ENCODE data around the gene KCNK3.
A peak's percentile ranks its signal among the peaks of the same experiment; 100 is the strongest.

KCNK3 gene

DNA sequence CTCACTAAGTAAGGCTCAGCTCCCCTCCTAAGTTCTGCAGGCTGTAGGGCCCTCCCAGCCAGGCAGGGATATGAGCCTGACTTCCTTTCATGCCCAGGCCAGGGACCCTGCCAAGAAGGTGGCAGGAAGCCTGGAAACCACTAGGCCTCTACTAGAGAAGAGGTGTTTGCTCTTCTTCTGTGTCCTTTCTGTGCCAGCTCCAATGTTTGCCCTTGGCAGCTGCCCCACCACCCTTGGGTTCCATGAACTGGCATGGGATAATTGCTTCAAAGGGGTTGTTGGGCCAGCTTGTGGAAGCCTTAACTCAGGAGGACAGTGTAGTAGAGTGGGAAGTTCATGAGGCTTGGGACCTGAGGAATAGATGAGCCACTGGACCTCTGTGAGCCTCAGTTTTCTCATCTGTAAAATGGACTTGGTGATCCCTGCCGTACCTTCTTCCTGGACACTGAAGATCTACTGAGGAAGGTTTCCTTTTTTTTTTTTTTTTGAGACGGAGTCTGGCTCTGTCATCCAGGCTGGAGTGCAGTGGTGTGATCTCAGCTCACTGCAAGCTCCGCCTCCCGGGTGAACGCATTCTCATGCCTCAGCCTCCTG lies 75.5 kb downstream of the KCNK3 start:
- peaks cover 8% of the 10 kb centered on the region; the same call in 1 of the 2 replicates for H3K4me1 ChIP-seq (ENCODE audit: low read length)
- H2AFZ ChIP-seq (ENCODE audit: low read depth, low read length), result no peak overlapping the region
- H3K9ac ChIP-seq (ENCODE audit: low read length), result no peak overlapping the region
- no peaks in the 10 kb centered on the region for H3K36me3 ChIP-seq (replicated peaks; ENCODE audit: low read depth, low read length)
- no peaks in the 10 kb centered on the region for H3K9me3 ChIP-seq (ENCODE audit: insufficient read depth, low read length)
- H4K20me1 ChIP-seq (ENCODE audit: insufficient read depth, low read length), result peaks cover 6% of the 10 kb centered on the region; the same call in 1 of the 2 replicates
- no peak overlapping the region for H3K4me3 ChIP-seq (ENCODE audit: low read length)
- peaks cover 22% of the 10 kb centered on the region for H3K79me2 ChIP-seq (ENCODE audit: low read length)
- TF ChIP-seq, protein P1, sequence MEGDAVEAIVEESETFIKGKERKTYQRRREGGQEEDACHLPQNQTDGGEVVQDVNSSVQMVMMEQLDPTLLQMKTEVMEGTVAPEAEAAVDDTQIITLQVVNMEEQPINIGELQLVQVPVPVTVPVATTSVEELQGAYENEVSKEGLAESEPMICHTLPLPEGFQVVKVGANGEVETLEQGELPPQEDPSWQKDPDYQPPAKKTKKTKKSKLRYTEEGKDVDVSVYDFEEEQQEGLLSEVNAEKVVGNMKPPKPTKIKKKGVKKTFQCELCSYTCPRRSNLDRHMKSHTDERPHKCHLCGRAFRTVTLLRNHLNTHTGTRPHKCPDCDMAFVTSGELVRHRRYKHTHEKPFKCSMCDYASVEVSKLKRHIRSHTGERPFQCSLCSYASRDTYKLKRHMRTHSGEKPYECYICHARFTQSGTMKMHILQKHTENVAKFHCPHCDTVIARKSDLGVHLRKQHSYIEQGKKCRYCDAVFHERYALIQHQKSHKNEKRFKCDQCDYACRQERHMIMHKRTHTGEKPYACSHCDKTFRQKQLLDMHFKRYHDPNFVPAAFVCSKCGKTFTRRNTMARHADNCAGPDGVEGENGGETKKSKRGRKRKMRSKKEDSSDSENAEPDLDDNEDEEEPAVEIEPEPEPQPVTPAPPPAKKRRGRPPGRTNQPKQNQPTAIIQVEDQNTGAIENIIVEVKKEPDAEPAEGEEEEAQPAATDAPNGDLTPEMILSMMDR (IDR thresholded peaks at IDR 0.05; ENCODE audit: low read depth, low read length), result no peak
- TF ChIP-seq EZH2phosphoT487 (IDR thresholded peaks at IDR 0.05; ENCODE audit: low read depth), result no peak
- H3K27ac ChIP-seq (ENCODE audit: low read length), result no peak overlapping the region
- H3K27me3 ChIP-seq (ENCODE audit: low read depth, low read length), result no peaks in the 10 kb centered on the region
- no peak overlapping the region for H3K4me2 ChIP-seq (ENCODE audit: low read length)

DNA sequence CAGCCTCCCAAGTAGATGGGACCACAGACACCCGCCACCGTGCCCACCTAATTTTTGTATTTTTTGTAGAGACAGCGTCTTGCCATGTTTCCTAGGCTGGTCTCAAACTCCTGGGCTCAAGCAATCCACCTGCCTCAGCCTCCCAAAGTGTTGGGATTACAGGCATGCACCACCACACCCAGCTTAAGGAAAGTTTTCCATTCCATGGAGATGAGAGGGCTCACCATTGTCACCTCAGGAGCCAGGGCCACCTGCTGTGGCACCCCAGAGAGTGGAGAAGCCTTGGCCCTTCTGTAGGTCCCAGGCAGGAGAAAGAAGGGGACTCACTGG lies 76.2 kb downstream of the KCNK3 start:
- peaks cover 22% of the 10 kb centered on the region for H3K79me2 ChIP-seq (ENCODE audit: low read length)

DNA sequence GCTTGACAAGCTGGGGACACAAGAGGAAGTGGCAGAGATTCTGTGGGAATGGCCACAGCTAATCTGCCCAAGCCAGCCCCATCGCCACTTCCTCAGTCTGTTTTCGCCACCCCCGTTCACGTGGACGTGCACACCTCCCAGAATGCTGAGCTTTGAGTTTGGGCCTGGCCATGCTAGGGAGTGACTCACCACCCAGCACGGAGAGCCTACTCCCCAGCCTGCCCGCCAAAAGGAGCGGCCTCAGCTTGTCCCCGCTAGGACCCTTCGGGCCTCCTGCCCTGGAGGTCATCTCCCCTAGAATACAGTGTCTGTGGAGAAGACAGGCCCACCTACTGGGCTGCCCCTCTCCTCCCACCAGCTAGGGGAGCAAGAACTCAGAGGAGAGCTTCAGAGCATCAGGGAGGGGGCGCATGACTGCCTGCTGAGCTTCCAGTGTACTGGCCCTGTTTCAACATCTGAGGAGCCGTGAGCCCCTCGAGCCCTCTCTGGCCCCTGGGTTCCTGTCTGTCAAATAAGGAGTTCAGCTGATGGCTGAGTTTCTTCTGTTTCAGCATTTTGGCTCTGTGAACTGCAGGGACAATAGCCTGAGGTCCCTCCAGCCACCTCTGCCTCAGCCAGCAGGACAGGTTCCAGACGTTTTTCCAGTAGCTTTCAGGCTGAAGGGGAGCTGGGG lies 76.7 kb downstream of the KCNK3 start:
- H3K4me1 ChIP-seq (ENCODE audit: low read length), result peaks cover 8% of the 10 kb centered on the region; the same call in 1 of the 2 replicates
- H2AFZ ChIP-seq (ENCODE audit: low read depth, low read length), result no peak overlapping the region
- H3K79me2 ChIP-seq (ENCODE audit: low read length), result peaks cover 22% of the 10 kb centered on the region
- no peaks in the 10 kb centered on the region for H3K27me3 ChIP-seq (ENCODE audit: low read depth, low read length)
- no peak overlapping the region for H3K9ac ChIP-seq (ENCODE audit: low read length)
- TF ChIP-seq, protein P1 (IDR thresholded peaks at IDR 0.05; ENCODE audit: low read depth, low read length), result no peak
- TF ChIP-seq EZH2phosphoT487 (IDR thresholded peaks at IDR 0.05; ENCODE audit: low read depth), result no peak
- H3K9me3 ChIP-seq (ENCODE audit: insufficient read depth, low read length), result no peaks in the 10 kb centered on the region
- H3K36me3 ChIP-seq (replicated peaks; ENCODE audit: low read depth, low read length), result no peaks in the 10 kb centered on the region
- H3K4me3 ChIP-seq (ENCODE audit: low read length), result no peak overlapping the region
- H3K27ac ChIP-seq (ENCODE audit: low read length), result no peak overlapping the region
- peaks cover 6% of the 10 kb centered on the region; the same call in 1 of the 2 replicates for H4K20me1 ChIP-seq (ENCODE audit: insufficient read depth, low read length)
- no peak overlapping the region for H3K4me2 ChIP-seq (ENCODE audit: low read length)

More for the DNA sequence above, 76.2 kb downstream of the KCNK3 start:
- no peak overlapping the region for H3K9ac ChIP-seq (ENCODE audit: low read length)
- H2AFZ ChIP-seq (ENCODE audit: low read depth, low read length), result no peak overlapping the region
- no peak overlapping the region for H3K4me2 ChIP-seq (ENCODE audit: low read length)
- TF ChIP-seq, protein P1 (IDR thresholded peaks at IDR 0.05; ENCODE audit: low read depth, low read length), result no peak
- TF ChIP-seq EZH2phosphoT487 (IDR thresholded peaks at IDR 0.05; ENCODE audit: low read depth), result no peak
- H4K20me1 ChIP-seq (ENCODE audit: insufficient read depth, low read length), result peaks cover 6% of the 10 kb centered on the region; the same call in 1 of the 2 replicates
- H3K4me3 ChIP-seq (ENCODE audit: low read length), result no peak overlapping the region
- no peaks in the 10 kb centered on the region for H3K36me3 ChIP-seq (replicated peaks; ENCODE audit: low read depth, low read length)
- no peaks in the 10 kb centered on the region for H3K27me3 ChIP-seq (ENCODE audit: low read depth, low read length)
- H3K27ac ChIP-seq (ENCODE audit: low read length), result no peak overlapping the region
- H3K9me3 ChIP-seq (ENCODE audit: insufficient read depth, low read length), result no peaks in the 10 kb centered on the region
- peaks cover 8% of the 10 kb centered on the region; the same call in 1 of the 2 replicates for H3K4me1 ChIP-seq (ENCODE audit: low read length)

DNA sequence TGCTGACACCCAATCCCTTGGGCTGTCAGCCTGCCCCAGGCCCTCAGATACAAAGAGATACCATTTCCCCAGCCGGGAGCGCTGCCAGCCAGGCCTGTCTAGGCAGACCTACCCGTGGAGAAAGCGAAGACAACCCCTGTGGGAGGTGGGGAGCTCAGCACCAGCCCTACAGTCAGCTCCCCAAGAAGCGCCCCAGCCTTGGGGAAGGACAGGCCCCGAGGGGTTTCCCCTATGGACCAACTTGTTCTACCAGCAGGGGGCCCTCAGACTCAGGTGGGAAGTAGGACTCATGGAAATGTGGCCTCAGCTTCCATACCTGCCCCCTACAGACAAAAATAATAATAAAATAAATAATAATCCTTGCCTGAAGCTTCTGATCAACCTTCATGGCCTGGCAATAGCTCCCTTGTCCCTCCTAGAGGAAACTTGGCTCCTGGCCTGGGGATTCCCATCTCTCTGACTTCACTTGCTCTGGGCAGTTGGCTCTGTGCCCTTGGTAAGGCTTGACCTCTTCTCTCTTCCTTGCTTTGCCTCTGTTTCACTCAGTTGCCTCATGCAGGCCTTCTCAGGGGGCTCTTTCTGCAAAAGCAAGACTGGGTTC lies 78.6 kb downstream of the KCNK3 start:
- no peak overlapping the region for H3K4me2 ChIP-seq (ENCODE audit: low read length)
- peaks cover 6% of the 10 kb centered on the region; the same call in 1 of the 2 replicates for H4K20me1 ChIP-seq (ENCODE audit: insufficient read depth, low read length)
- no peaks in the 10 kb centered on the region for H3K9me3 ChIP-seq (ENCODE audit: insufficient read depth, low read length)
- H2AFZ ChIP-seq (ENCODE audit: low read depth, low read length), result no peak overlapping the region
- no peak overlapping the region for H3K9ac ChIP-seq (ENCODE audit: low read length)
- H3K4me1 ChIP-seq (ENCODE audit: low read length), result no peaks in the 10 kb centered on the region
- peaks cover 3% of the 10 kb centered on the region; the same call in 1 of the 2 replicates for H3K79me2 ChIP-seq (ENCODE audit: low read length)
- no peak overlapping the region for H3K27ac ChIP-seq (ENCODE audit: low read length)
- no peak overlapping the region for H3K4me3 ChIP-seq (ENCODE audit: low read length)
- H3K27me3 ChIP-seq (ENCODE audit: low read depth, low read length), result no peaks in the 10 kb centered on the region
- no peak for TF ChIP-seq EZH2phosphoT487 (IDR thresholded peaks at IDR 0.05; ENCODE audit: low read depth)
- TF ChIP-seq, protein P1 (IDR thresholded peaks at IDR 0.05; ENCODE audit: low read depth, low read length), result peak; percentile 39; the same call in 1 of the 2 replicates
- H3K36me3 ChIP-seq (replicated peaks; ENCODE audit: low read depth, low read length), result peaks cover 8% of the 10 kb centered on the region

Data from OCI-LY3 (cell line).